A549 (cell line): ENCODE data around the gene RCSD1. TPM values are rescaled to one million over a fixed set of nuclear protein-coding genes. Genes with fewer than 3 reads are reported as not detected.
A peak's percentile ranks its signal among the peaks of the same experiment; 100 is the strongest.

Experiments
- ATAC-seq, 2 experiments: fragments of 200-7000 bp in 1 of 2; fragments of >200 bp in 1 of 2; cut with Nextera tagmentation in 1 of 2; cut with Tn5 transposase in 1 of 2; 3 replicates each; pipeline versions ENCODE4 v1.8.0 to v1.9.1; 2018 to 2020; ENCODE audit warnings: mild to moderate bottlenecking in 1 of 2, moderate library complexity in 1 of 2
- CTCF ChIA-PET: fragments of 300-600 bp; sonication (Branson Sonifier 250); formaldehyde crosslinking; extraction: SDS; loops from one replicate; lab custom pipeline; 2021; ENCODE audit warnings: antibody characterized with exemption, inconsistent platforms; lab: Yijun Ruan, JAX
- POLR2A ChIA-PET: fragments of 350-600 bp; formaldehyde crosslinking; extraction: SDS; loops from one replicate; lab custom pipeline; 2021; ENCODE audit warnings: antibody characterized with exemption, inconsistent platforms; lab: Yijun Ruan, JAX
- DNase-seq, 2 experiments: peaks; one replicate each; pipeline versions ENCODE4 v3.0.0 to v3.0.0-alpha.2; 2011 to 2016; ENCODE audit warnings: low read depth in 1 of 2, low spot score in 1 of 2
- FAIRE-seq: peaks from 2 replicates; lab custom pipeline; 2011; peaks lifted over from hg19 to GRCh38; lab: Jason Lieb, UNC
- H3K27ac ChIP-seq, 2 experiments: fragments of >200 bp; sonication (Bioruptor Twin); formaldehyde crosslinking; 3 replicates each; pipeline ENCODE4 v1.5.1; 2016 to 2017
- H3K4me1 ChIP-seq: fragments of >200 bp; sonication (Bioruptor Twin); formaldehyde crosslinking; 3 replicates; pipeline ENCODE4 v1.6.1; 2016
- H3K4me2 ChIP-seq: fragments of >200 bp; sonication (Bioruptor Twin); formaldehyde crosslinking; 3 replicates; pipeline ENCODE4 v1.6.1; 2016
- H3K4me3 ChIP-seq: fragments of >200 bp; sonication (Bioruptor Twin); formaldehyde crosslinking; 3 replicates; pipeline ENCODE4 v1.5.1; 2016
- H3K9me3 ChIP-seq: fragments of >200 bp; sonication (Bioruptor Twin); formaldehyde crosslinking; 3 replicates; pipeline ENCODE4 v1.6.1; 2016
- ATOH8 ChIP-seq: fragments of 250-450 bp; sonication (Bioruptor Pico); IDR thresholded peaks from 2 replicates; pipeline ENCODE4 v1.5.0; 2020; ENCODE audit warnings: low read depth, mild to moderate bottlenecking, moderate library complexity
- BCL3 ChIP-seq: fragments of >200 bp; sonication (Bioruptor Twin); formaldehyde crosslinking; IDR thresholded peaks from 3 replicates; pipeline ENCODE4 v1.6.1; 2016
- BHLHE40 ChIP-seq: IDR thresholded peaks from 2 replicates; pipeline ENCODE4 v1.6.1; 2012; ENCODE audit warnings: low read depth, low read length, inconsistent platforms
- CEBPB ChIP-seq, 2 experiments: fragments of >200 bp in 1 of 2; sonication (Bioruptor Twin) in 1 of 2; formaldehyde crosslinking in 1 of 2; IDR thresholded peaks; 2 replicates each; pipeline ENCODE4 v1.6.1; 2012 to 2016
- CHD2 ChIP-seq: fragments of 150-350 bp; IDR thresholded peaks from 2 replicates; pipeline ENCODE4 v1.6.1; 2014; ENCODE audit warnings: low read length; ENCODE audit not compliant: partially characterized antibody
- EHMT2 ChIP-seq: fragments of 200-600 bp; sonication (generic); IDR thresholded peaks from 2 replicates; pipeline ENCODE4 v1.6.1; 2016; ENCODE audit warnings: antibody characterized with exemption, low read depth, mild to moderate bottlenecking, moderate library complexity
- HDAC2 ChIP-seq: fragments of 200-600 bp; sonication (generic); IDR thresholded peaks from 2 replicates; pipeline ENCODE4 v1.6.1; 2016
- HOXA7 ChIP-seq: fragments of 250-450 bp; sonication (Bioruptor Pico); IDR thresholded peaks from 2 replicates; pipeline ENCODE4 v1.5.0; 2020; ENCODE audit warnings: mild to moderate bottlenecking, moderate library complexity
- HOXB13 ChIP-seq: fragments of 250-450 bp; sonication (Bioruptor Pico); IDR thresholded peaks from 2 replicates; pipeline ENCODE4 v1.5.0; 2020; ENCODE audit warnings: low read depth, mild to moderate bottlenecking, moderate library complexity
- HOXB5 ChIP-seq: fragments of 250-450 bp; sonication (Bioruptor Pico); IDR thresholded peaks from 2 replicates; pipeline ENCODE4 v1.5.0; 2020; ENCODE audit warnings: mild to moderate bottlenecking, moderate library complexity
- JUN ChIP-seq, 2 experiments: fragments of >200 bp; sonication (Bioruptor Twin); formaldehyde crosslinking; IDR thresholded peaks; 2 replicates in 1 of 2; 3 replicates in 1 of 2; pipeline ENCODE4 v1.6.1; 2016 to 2017
- JUNB ChIP-seq: fragments of >200 bp; sonication (Bioruptor Twin); formaldehyde crosslinking; IDR thresholded peaks from 2 replicates; pipeline ENCODE4 v1.6.1; 2016
- KDM5A ChIP-seq: fragments of 200-600 bp; sonication (generic); IDR thresholded peaks from 2 replicates; pipeline ENCODE4 v1.6.1; 2016; ENCODE audit warnings: antibody characterized with exemption, mild to moderate bottlenecking
- MAFK ChIP-seq: fragments of 450-650 bp; IDR thresholded peaks from 2 replicates; pipeline ENCODE4 v1.6.1; 2014; ENCODE audit not compliant: partially characterized antibody
- MAX ChIP-seq: IDR thresholded peaks from 2 replicates; pipeline ENCODE4 v1.6.1; 2012
- MAZ ChIP-seq: fragments of 150-350 bp; IDR thresholded peaks from 2 replicates; pipeline ENCODE4 v1.6.1; 2014; ENCODE audit warnings: antibody characterized with exemption, low read depth, low read length, borderline replicate concordance
- NFE2L2 ChIP-seq: fragments of 150-350 bp; conservative IDR thresholded peaks from 2 replicates; pipeline ENCODE4 v1.6.1; 2014; ENCODE audit warnings: low read length
- NR3C1 ChIP-seq: fragments of >200 bp; sonication (Bioruptor Twin); formaldehyde crosslinking; IDR thresholded peaks from 3 replicates; pipeline ENCODE4 v1.6.1; 2017
- PHF8 ChIP-seq: fragments of 200-600 bp; sonication (generic); IDR thresholded peaks from 2 replicates; pipeline ENCODE4 v1.6.1; 2016; ENCODE audit warnings: low read depth, mild to moderate bottlenecking, antibody characterized with exemption, moderate library complexity, borderline replicate concordance
- POLR2A ChIP-seq: IDR thresholded peaks from 2 replicates; pipeline ENCODE4 v1.6.1; 2012; ENCODE audit warnings: mild to moderate bottlenecking, low read length
- RCOR1 ChIP-seq: fragments of 150-350 bp; IDR thresholded peaks from 2 replicates; pipeline ENCODE4 v1.6.1; 2014; ENCODE audit warnings: antibody characterized with exemption, low read length, low read depth
- TP53 ChIP-seq: fragments of 250-450 bp; sonication (Bioruptor Pico); IDR thresholded peaks from 2 replicates; pipeline ENCODE4 v1.5.0; 2021; ENCODE audit warnings: mild to moderate bottlenecking, moderate library complexity
- WGBS: methylation state at CpG from one replicate; pipeline ENCODE4 v1.1.6; 2017; ENCODE audit errors: missing lambda C conversion rate; 5-methylcytosine and 5-hydroxymethylcytosine counted together
- polyA plus RNA-seq, 4 experiments: library from polyadenylated mRNA; depleted of rRNA in 3 of 4; stranded (reverse); fragments of >200 nt; fragmentation: RNase III in 1 of 4; extraction: RNeasy Plus Mini Kit Qiagen cat#74134 plus additional on column Dnase treatment in 1 of 4; gene quantifications; 2 replicates in 3 of 4; 3 replicates in 1 of 4; pipeline ENCODE4 v1.2.3, GENCODE V29; 2011 to 2017

The RCSD1 gene
- polyA plus RNA-seq, 2 of the 4 experiments (the other 2 are of a cell fraction), result not detected

- Histone ChIP-seq H3K4me3 (no peak overlapping the region), H3K27ac (no peak overlapping the region), H3K4me2 (no peak overlapping the region), H3K4me1 (no peaks in the 10 kb centered on the region), H3K9me3 (no peaks in the 10 kb centered on the region)
- CTCF ChIA-PET, result interaction anchor here (0.8 to 1.1 kb wide), 2 partner anchors 45 to 46 kb away, joined by 3 read pairs; no protein-coding TSS in a partner anchor
- POLR2A ChIA-PET, result no interaction called here
- DNase-seq (no peak), ATAC-seq (no peak), FAIRE-seq (no peak)
- 49% methylated on average over 7 of the region's 7 CpGs for WGBS
- TF ChIP-seq MAFK (peak; percentile 82), CEBPB (IDR thresholded peaks at IDR 0.05) (no peak)
These were observed 11.9 kb downstream of the RCSD1 start for GRCh38 chr1:167641786-167642500.

- DNase-seq (no peak), FAIRE-seq (no peak), ATAC-seq (no peak)
- Histone ChIP-seq H3K4me3 (no peak overlapping the region), H3K9me3 (no peaks in the 10 kb centered on the region), H3K27ac (no peak overlapping the region), H3K4me2 (no peak overlapping the region), H3K4me1 (no peaks in the 10 kb centered on the region)
- TF ChIP-seq PHF8 (no peak), HOXB13 (CRISPR knock-in tag) (no peak), HDAC2 (no peak), MAX (no peak), ATOH8 (CRISPR knock-in tag) (no peak), NR3C1 (no peak), CEBPB (IDR thresholded peaks at IDR 0.05) (no peak), TP53 (no peak), KDM5A (no peak), HOXB5 (CRISPR knock-in tag) (no peak), JUN (IDR thresholded peaks at IDR 0.05) (no peak), BCL3 (no peak), JUNB (no peak), NFE2L2 (no peak), CHD2 (no peak), RCOR1 (no peak)
- whole genome bisulfite sequencing, result 43% methylated on average over 3 of the region's 3 CpGs
- POLR2A ChIA-PET, result no interaction called here
- CTCF ChIA-PET, result interaction anchor here (0.8 kb wide), 1 partner anchor 45 kb away, joined by 3 read pairs; no protein-coding TSS in a partner anchor
These were observed 12.4 kb downstream of the RCSD1 start for GRCh38 chr1:167642501-167642826.

- no peak for FAIRE-seq
- no peak overlapping the region for H3K4me3 ChIP-seq
- 64% methylated on average over 3 of the region's 3 CpGs for WGBS
- no peak for DNase-seq
- H3K4me2 ChIP-seq, result no peak overlapping the region
- TF ChIP-seq RCOR1, result no peak
- POLR2A ChIA-PET, result no interaction called here
- no peak for ATAC-seq
- H3K27ac ChIP-seq, result no peak overlapping the region
- CTCF ChIA-PET, result no interaction called here
- H3K9me3 ChIP-seq, result no peaks in the 10 kb centered on the region
- no peaks in the 10 kb centered on the region for H3K4me1 ChIP-seq
These were observed 13.4 kb downstream of the RCSD1 start for GRCh38 chr1:167643441-167643840.

- Histone ChIP-seq H3K4me3 (no peak overlapping the region), H3K9me3 (no peaks in the 10 kb centered on the region), H3K4me2 (no peak overlapping the region), H3K27ac (no peak overlapping the region), H3K4me1 (no peaks in the 10 kb centered on the region)
- ATAC-seq (no peak), DNase-seq (no peak), FAIRE-seq (no peak)
- CTCF ChIA-PET, result interaction anchor here (2.0 kb wide), 1 partner anchor 15 kb away, joined by 8 read pairs; no protein-coding TSS in a partner anchor
- 67% methylated on average over 4 of the region's 4 CpGs for WGBS
- POLR2A ChIA-PET, result no interaction called here
- no peak for TF ChIP-seq EHMT2
- TF ChIP-seq POLR2A, result no peak
- TF ChIP-seq HOXA7 (CRISPR knock-in tag), result no peak
- TF ChIP-seq MAZ, result no peak
- TF ChIP-seq BHLHE40, result no peak
These were observed 14.5 kb downstream of the RCSD1 start for GRCh38 chr1:167644551-167644950.
